Gastroesophageal sphincter (tissue), 4 donors: ENCODE results near the gene C2orf92. TPM values are rescaled to one million over a fixed set of nuclear protein-coding genes. Genes with fewer than 3 reads are reported as not detected.

Experiments
- ATAC-seq: fragments of 150-250 bp; one replicate; pipeline ENCODE4 v1.9.1; 2016; ENCODE audit warnings: mild to moderate bottlenecking, moderate library complexity
- H3K27ac ChIP-seq, 4 donors: fragments of 200-600 bp; sonication (generic) in 3 of 4; 1 replicate in 3 of 4; 2 replicates in 1 of 4; pipeline ENCODE4 v1.5.1; 2016 to 2019
- H3K27me3 ChIP-seq: fragments of 200-600 bp; sonication (generic); one replicate; pipeline ENCODE4 v1.5.1; 2019
- H3K36me3 ChIP-seq, 2 donors: fragments of 200-600 bp; sonication (generic); one replicate each; pipeline ENCODE4 v1.5.1; 2019; ENCODE audit warnings: control low read depth in 1 of 2
- H3K4me1 ChIP-seq, 3 donors: fragments of 200-600 bp; sonication (generic); 1 replicate in 2 of 3; 2 replicates in 1 of 3; pipeline ENCODE4 v1.5.1; 2016 to 2019; ENCODE audit warnings: control low read depth in 2 of 3
- H3K4me3 ChIP-seq, 2 donors: fragments of 200-600 bp; sonication (generic); one replicate each; pipeline ENCODE4 v1.5.1; 2019; ENCODE audit warnings: mild to moderate bottlenecking in 1 of 2, moderate library complexity in 1 of 2
- H3K9me3 ChIP-seq, 3 donors: fragments of 200-600 bp; sonication (generic); one replicate each; pipeline ENCODE4 v1.5.1; 2017 to 2019; ENCODE audit warnings: control low read depth in 2 of 3
- EP300 ChIP-seq: sonication (generic); formaldehyde crosslinking; IDR thresholded peaks from one replicate; pipeline ENCODE4 v1.6.1; 2017; ENCODE audit warnings: antibody characterized with exemption, mild to moderate bottlenecking
- POLR2A ChIP-seq, 2 donors: fragments of 450-650 bp; IDR thresholded peaks; one replicate each; pipeline ENCODE4 v1.6.1; 2017; ENCODE audit warnings: antibody characterized with exemption in 2 of 2, mild to moderate bottlenecking in 2 of 2, moderate library complexity in 1 of 2
- POLR2AphosphoS5 ChIP-seq: sonication (generic); formaldehyde crosslinking; IDR thresholded peaks from one replicate; pipeline ENCODE4 v1.6.1; 2017; ENCODE audit warnings: antibody characterized with exemption
- WGBS, 2 donors: methylation state at CpG; one replicate each; pipeline ENCODE4 v1.1.5; 2018; ENCODE audit warnings: low coverage in 1 of 2; 5-methylcytosine and 5-hydroxymethylcytosine counted together
- small RNA-seq, 4 donors: library from RNA; depleted of rRNA; stranded (forward); fragments of <200 nt; gene quantifications; one replicate each; pipeline ENCODE3, GENCODE V24; 2016
- total RNA-seq, 4 donors: library from RNA; depleted of rRNA; stranded (reverse); fragments of >200 nt; gene quantifications; one replicate each; pipeline ENCODE4 v1.1.0, GENCODE V29; 2016
- TF ChIP-seq, protein P1 (sequence below), 4 experiments: fragments of 200-600 bp in 2 of 4; fragments of 450-650 bp in 2 of 4; sonication (generic) in 1 of 4; IDR thresholded peaks; one replicate each; pipeline ENCODE4 v1.5.1; 2017 to 2019; ENCODE audit warnings: antibody characterized with exemption in 4 of 4, mild to moderate bottlenecking in 2 of 4, moderate library complexity in 2 of 4

C2orf92 gene
- total RNA-seq, 4 donors from 2014 or later = 1.5 to 6.7 (median 2.5) TPM

DNA sequence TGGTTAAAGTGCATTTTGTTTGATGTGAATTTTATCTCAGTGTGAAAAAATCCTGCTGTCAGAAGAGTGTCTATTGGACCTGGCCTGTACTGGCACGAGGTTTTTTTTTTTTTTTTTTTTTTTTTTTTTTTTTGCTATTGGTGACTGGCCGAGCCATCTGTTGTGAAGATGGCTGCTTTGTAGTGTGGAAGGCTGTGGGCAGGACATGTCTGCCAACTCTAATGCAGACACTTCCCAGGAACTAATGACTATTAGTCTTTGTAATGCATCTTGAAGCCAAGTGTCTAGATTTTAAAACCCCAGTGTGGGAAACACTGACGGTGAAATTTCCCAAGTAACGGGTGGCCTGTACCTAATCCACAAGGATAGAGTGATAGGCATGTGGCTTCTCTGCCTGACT, 78.2 kb downstream of the C2orf92 start:
- Histone ChIP-seq H3K36me3 (peaks cover 0 to 14% of the 10 kb centered on the region in 2 donors), H3K4me1 (no peaks in the 10 kb centered on the region), H3K4me3 (no peak overlapping the region), H3K27me3 (no peaks in the 10 kb centered on the region), H3K27ac (no peak overlapping the region), H3K9me3 (no peaks in the 10 kb centered on the region)
- TF ChIP-seq EP300 = no peak
- TF ChIP-seq, protein P1, sequence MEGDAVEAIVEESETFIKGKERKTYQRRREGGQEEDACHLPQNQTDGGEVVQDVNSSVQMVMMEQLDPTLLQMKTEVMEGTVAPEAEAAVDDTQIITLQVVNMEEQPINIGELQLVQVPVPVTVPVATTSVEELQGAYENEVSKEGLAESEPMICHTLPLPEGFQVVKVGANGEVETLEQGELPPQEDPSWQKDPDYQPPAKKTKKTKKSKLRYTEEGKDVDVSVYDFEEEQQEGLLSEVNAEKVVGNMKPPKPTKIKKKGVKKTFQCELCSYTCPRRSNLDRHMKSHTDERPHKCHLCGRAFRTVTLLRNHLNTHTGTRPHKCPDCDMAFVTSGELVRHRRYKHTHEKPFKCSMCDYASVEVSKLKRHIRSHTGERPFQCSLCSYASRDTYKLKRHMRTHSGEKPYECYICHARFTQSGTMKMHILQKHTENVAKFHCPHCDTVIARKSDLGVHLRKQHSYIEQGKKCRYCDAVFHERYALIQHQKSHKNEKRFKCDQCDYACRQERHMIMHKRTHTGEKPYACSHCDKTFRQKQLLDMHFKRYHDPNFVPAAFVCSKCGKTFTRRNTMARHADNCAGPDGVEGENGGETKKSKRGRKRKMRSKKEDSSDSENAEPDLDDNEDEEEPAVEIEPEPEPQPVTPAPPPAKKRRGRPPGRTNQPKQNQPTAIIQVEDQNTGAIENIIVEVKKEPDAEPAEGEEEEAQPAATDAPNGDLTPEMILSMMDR (IDR thresholded peaks at IDR 0.05) = no peak
- no peak for TF ChIP-seq POLR2AphosphoS5
- no peak for TF ChIP-seq POLR2A (IDR thresholded peaks at IDR 0.05)
- ATAC-seq = no peak
- 38 to 73% methylated on average over 3 to 4 of the region's 4 CpGs for WGBS, 2 donors

DNA sequence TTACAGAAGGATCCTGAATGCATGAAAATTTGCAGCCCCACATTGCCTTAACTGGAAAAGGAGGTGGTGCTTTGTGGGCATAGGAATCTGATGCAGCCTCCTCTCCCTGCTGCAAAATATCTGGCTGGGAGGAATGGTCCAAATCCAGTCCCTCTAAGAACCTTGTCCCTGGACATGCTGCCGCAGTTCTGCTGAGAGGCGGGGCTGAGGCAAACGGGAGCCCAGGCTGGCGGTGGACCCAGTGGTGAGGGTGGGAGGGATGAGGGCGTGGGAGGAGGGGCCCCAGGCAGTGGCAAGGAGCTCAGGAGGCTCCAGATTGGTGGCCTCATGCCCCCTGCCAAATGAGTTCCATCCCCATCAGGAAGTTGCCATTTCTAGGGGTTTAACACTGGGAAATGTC, 80.1 kb downstream of the C2orf92 start:
- no peak for ATAC-seq
- WGBS, 2 donors = 100% methylated on average over 1 of the region's 5 CpGs; no CpG with 5 or more reads in 1 of the 2 donors

DNA sequence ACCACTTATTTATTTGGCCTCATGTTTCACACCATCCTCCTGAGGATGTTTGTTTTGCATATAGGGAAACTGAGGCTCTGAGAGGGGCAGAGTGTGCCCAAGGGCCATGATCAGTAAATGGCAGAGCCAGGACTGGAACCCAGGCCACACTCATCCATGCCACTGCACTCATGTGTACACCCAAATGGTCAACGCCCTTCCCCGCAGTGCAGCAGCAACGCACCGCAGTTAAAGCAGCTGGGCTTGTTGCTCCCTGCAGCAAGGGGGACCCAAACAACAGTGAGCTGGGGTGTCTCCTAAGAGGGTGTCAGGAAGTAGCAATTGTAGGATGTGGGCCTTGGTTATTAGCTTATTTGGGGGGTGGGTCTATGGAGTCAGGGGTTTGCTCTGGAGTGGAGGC, 80.5 kb downstream of the C2orf92 start:
- Histone ChIP-seq H3K4me1 (no peaks in the 10 kb centered on the region), H3K27ac (no peak overlapping the region), H3K36me3 (peaks cover 0 to 26% of the 10 kb centered on the region in 2 donors), H3K4me3 (no peak overlapping the region), H3K9me3 (no peaks in the 10 kb centered on the region), H3K27me3 (no peaks in the 10 kb centered on the region)
- no peak for TF ChIP-seq POLR2AphosphoS5
- TF ChIP-seq, protein P1 (IDR thresholded peaks at IDR 0.05) = no peak
- TF ChIP-seq POLR2A (IDR thresholded peaks at IDR 0.05) = no peak
- no peak for TF ChIP-seq EP300
- WGBS, 2 donors = 87 to 100% methylated on average over 3 to 4 of the region's 4 CpGs
- ATAC-seq = no peak

More for the DNA sequence above, 80.1 kb downstream of the C2orf92 start:
- H3K4me1 ChIP-seq = no peaks in the 10 kb centered on the region
- H3K36me3 ChIP-seq = peaks cover 0 to 21% of the 10 kb centered on the region in 2 donors
- H3K27me3 ChIP-seq = no peaks in the 10 kb centered on the region
- no peak overlapping the region for H3K4me3 ChIP-seq
- no peak overlapping the region for H3K27ac ChIP-seq
- TF ChIP-seq, protein P1 (IDR thresholded peaks at IDR 0.05) = no peak
- TF ChIP-seq POLR2A (IDR thresholded peaks at IDR 0.05) (no peak), EP300 (no peak), POLR2AphosphoS5 (no peak)
- no peaks in the 10 kb centered on the region for H3K9me3 ChIP-seq

DNA sequence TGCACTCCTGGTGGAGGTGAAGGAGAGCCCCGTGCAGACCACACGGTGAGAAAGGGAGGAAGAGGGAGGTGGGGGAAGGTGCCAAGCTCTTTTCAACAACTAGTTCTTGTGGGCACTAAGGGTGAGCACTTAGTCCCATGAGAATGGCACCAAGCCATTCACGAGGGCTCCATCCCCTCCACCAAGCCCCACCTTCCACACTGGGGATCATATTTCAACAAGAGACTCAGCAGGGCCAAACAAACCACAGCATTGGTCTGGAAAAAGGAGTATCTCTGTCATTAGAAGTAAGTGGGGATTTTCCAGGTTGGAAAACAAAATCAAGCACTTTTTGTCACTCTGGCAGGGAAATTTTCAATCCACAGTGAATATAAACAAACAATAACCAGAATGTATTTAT, 82.2 kb downstream of the C2orf92 start:
- no peak for ATAC-seq
- Histone ChIP-seq H3K27me3 (no peaks in the 10 kb centered on the region), H3K9me3 (no peaks in the 10 kb centered on the region), H3K27ac (no peak overlapping the region), H3K36me3 (peaks cover 0 to 43% of the 10 kb centered on the region in 2 donors), H3K4me1 (no peaks in the 10 kb centered on the region), H3K4me3 (no peak overlapping the region)
- 47% methylated on average over 3 of the region's 3 CpGs for WGBS, 2 donors
- no peak for TF ChIP-seq POLR2AphosphoS5
- TF ChIP-seq EP300 = no peak
- no peak for TF ChIP-seq POLR2A (IDR thresholded peaks at IDR 0.05)
- TF ChIP-seq, protein P1 (IDR thresholded peaks at IDR 0.05) = no peak

Small RNA genes lying within 50 kb of the gene (small RNA-seq; reads per million reads assigned to genes)
- 0 reads per million in 4 donors for gene RNU4-8P

Other genes with a start within 250 kb of the C2orf92 start
- gene ANKRD36B, start 79.8 kb upstream of the C2orf92 start, total RNA-seq = 10 to 100 TPM in 2 of 4 donors, 1 to 10 TPM in 2; 1.7 to 89.7 (median 18.5) TPM
- 100 to 1,000 TPM; 319 to 462 (median 396) TPM for gene COX5B, start 23.7 kb upstream of the C2orf92 start, total RNA-seq
- 10 to 100 TPM; 62.3 to 95.6 (median 88.4) TPM for gene ACTR1B, start 5.7 kb upstream of the C2orf92 start, total RNA-seq
- gene ZAP70, start 43.9 kb downstream of the C2orf92 start, total RNA-seq = 1 to 10 TPM in 2 of 4 donors, under 1 TPM in 2; 0.46 to 2.2 (median 1.5) TPM